ENCODE data around the gene PEA15. TPM values are rescaled to one million over a fixed set of nuclear protein-coding genes. Genes with fewer than 3 reads are reported as not detected.

PEA15 gene
- total and polyA plus RNA-seq, 9 of the 15 experiments (the other 6 are each of a cell fraction or from before 2014, with no cell fraction given): 8.2 to 175 (median 35.4) TPM

GRCh38 chr1:160216301-160216700 lies 11.1 kb downstream of the PEA15 start (continued):
- TF ChIP-seq CHAMP1 (IDR thresholded peaks at IDR 0.05) (no peak), SFPQ (IDR thresholded peaks at IDR 0.05; ENCODE audit: low read depth, low read length) (no peak), MLLT1 (IDR thresholded peaks at IDR 0.05) (no peak), CBX8 (IDR thresholded peaks at IDR 0.05; ENCODE audit: borderline replicate concordance, extremely low read depth, low read depth, low read length, poor library complexity, severe bottlenecking) (no peak), TAF15 (IDR thresholded peaks at IDR 0.05; ENCODE audit: low read depth, low read length) (no peak), ARID1B (IDR thresholded peaks at IDR 0.05) (no peak), FOSL1 (tag; conservative IDR thresholded peaks at IDR 0.05) (no peak), ZNF511 (CRISPR knock-in tag; IDR thresholded peaks at IDR 0.05) (no peak), SIX5 (IDR thresholded peaks at IDR 0.05; ENCODE audit: borderline replicate concordance in 1 of 2, insufficient read depth in 1 of 2, low read depth in 1 of 2, low read length in 2 of 2) (no peak), HDAC6 (IDR thresholded peaks at IDR 0.05; ENCODE audit: low read depth, low read length) (no peak), BCL6 (CRISPR knock-in tag; IDR thresholded peaks at IDR 0.05) (no peak)
